Right cardiac atrium (tissue), 5 donors: ENCODE data around the gene ZNRF2. TPM values are rescaled to one million over a fixed set of nuclear protein-coding genes. Genes with fewer than 3 reads are reported as not detected.
A peak's percentile ranks its signal among the peaks of the same experiment; 100 is the strongest.

ENCODE experiments used
- ATAC-seq, 2 donors: fragments of 200-7000 bp; cut with Tn5 transposase; one replicate each; pipeline versions ENCODE4 v1.8.0 to v1.9.1; 2020; ENCODE audit warnings: moderate library complexity in 2 of 2, mild to moderate bottlenecking in 1 of 2
- DNase-seq, 3 donors: peaks; one replicate each; pipeline ENCODE4 v3.0.0-alpha.2; 2020
- H3K27ac ChIP-seq: one replicate; pipeline ENCODE4 v1.5.1; 2013; ENCODE audit warnings: mild to moderate bottlenecking, low read length, control low read depth, moderate library complexity
- H3K27me3 ChIP-seq: one replicate; pipeline ENCODE4 v1.6.1; 2013; ENCODE audit not compliant: control insufficient read depth, insufficient read depth
- H3K4me1 ChIP-seq: one replicate; pipeline ENCODE4 v1.6.1; 2013; ENCODE audit warnings: low read length; ENCODE audit not compliant: control insufficient read depth, insufficient read depth
- H3K4me3 ChIP-seq: one replicate; pipeline ENCODE4 v1.5.1; 2013; ENCODE audit warnings: low read length, control low read depth
- H3K9me3 ChIP-seq: one replicate; pipeline ENCODE4 v1.6.1; 2013; ENCODE audit warnings: low read length; ENCODE audit not compliant: control insufficient read depth
- WGBS: extraction: QIAGEN DNeasy Blood & Tissue Kit; methylation state at CpG from one replicate; pipeline ENCODE4 v1.1.7; 2013; 5-methylcytosine and 5-hydroxymethylcytosine counted together
- intact Hi-C, 4 donors: fragments of 100-400 bp; cut with DNase I; formaldehyde crosslinking; loops; one replicate each; pipeline versions ENCODE4 v1.11.0 to v1.14.0; 2022 to 2023
- polyA plus RNA-seq: library from polyadenylated mRNA; stranded (reverse); fragments of 200-250 nt; gene quantifications from one replicate; pipeline ENCODE4 v1.2.3, GENCODE V29; 2013
- total RNA-seq, 4 donors: library from RNA; stranded (reverse); fragmentation: NEBNext Ultra II Directional; extraction: Animal tissue kit (Norgen Biotek cat#: 25700); gene quantifications; one replicate each; pipeline ENCODE4 v1.2.1, GENCODE V29; 2021
- donor health status: healthy with polysubstance abuse.
- donor health status: DM: no; HTN: yes; CAD: no.
- donor health status: DM: no; HTN: no; CAD: no.
- donor health status: DM: no; HTN: yes; CAD: no; lungs with severe emphysema.
- donor health status: DM: yes; HTN: yes; CAD: no.

ZNRF2 gene
- total and polyA plus RNA-seq, 5 donors, result 2.5 to 8.5 (median 6.9) TPM

DNA sequence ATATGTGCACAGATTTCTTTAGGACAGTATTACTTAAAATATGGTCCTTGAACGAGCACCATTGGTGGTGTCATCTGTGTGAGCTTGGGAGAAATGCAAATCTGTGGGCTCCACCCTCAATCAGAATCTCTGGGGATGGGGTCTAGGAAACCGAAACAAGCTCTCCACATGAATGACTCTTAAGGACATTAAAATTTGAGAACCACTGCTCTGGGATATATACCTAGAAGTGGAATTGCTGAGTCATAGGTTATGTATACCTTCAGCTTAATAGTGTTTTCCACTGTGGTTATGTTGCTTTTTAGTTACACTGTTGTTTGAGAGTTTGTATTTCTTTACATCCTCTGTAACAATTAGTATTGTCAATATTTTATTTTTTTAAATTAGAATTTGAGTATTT, 24.0 kb downstream of the ZNRF2 start:
- Histone ChIP-seq H3K9me3 (no peaks in the 10 kb centered on the region), H3K27ac (no peak overlapping the region), H3K27me3 (no peaks in the 10 kb centered on the region), H3K4me1 (no peaks in the 10 kb centered on the region), H3K4me3 (no peak overlapping the region)
- WGBS, result 96% methylated on average over 2 of the region's 2 CpGs
- DNase-seq (no peak), ATAC-seq (no peak)
- intact Hi-C loops, result no loop called here

DNA sequence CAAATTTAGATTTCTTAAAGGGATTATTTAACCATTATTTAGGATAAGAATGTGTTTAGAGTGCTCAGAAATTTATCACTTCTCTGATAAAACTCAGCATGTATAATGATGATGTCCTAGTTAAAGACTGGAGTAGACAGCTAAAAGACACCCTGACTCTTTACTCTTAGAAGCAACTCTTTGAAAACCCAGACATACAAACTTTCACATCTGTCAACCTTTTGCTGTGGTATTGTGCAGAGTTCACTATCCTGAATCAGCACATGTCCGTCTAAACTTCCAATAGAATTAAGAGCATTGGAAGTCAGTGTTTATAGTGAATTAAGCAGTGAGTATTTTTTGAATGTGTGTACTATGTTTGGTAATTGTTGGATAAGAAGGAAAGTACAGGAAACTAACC, 24.9 kb downstream of the ZNRF2 start:
- no peak overlapping the region for H3K4me3 ChIP-seq
- H3K4me1 ChIP-seq, result no peaks in the 10 kb centered on the region
- ATAC-seq (no peak), DNase-seq (no peak)
- no peaks in the 10 kb centered on the region for H3K27me3 ChIP-seq
- intact Hi-C loops, result no loop called here
- 92% methylated on average over 1 of the region's 1 CpG for WGBS
- no peak overlapping the region for H3K27ac ChIP-seq
- H3K9me3 ChIP-seq, result no peaks in the 10 kb centered on the region

DNA sequence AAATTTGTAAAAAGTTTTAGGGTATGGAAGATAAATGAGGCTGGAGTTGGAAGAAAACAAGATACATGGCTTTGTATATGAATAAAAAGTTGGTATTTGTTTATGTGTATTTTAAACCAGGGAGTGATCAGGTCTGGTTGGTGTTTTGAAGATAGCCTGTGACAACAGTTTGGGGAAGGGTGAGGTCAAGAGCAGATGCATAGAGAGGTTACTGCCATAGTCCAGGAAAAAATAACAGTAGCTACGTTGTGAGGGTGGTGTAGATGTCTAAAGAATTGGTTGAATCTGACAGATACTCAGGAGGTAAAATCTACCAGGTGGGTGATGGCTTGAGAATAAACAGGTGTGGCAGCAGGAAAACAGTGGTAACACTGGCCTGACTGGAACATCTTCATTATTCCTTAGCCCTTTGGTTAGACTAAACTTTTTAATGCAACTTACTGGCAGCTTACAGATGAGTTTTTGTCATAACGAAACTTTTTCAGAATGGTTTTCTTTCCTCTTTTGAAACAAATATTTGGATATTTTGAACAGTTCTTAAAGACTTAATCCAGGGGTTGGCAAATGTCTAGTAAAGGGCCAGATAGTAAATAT, 25.5 kb downstream of the ZNRF2 start:
- Histone ChIP-seq H3K4me1 (no peaks in the 10 kb centered on the region), H3K27ac (no peak overlapping the region), H3K4me3 (no peak overlapping the region), H3K27me3 (no peaks in the 10 kb centered on the region), H3K9me3 (no peaks in the 10 kb centered on the region)
- intact Hi-C loops, result no loop called here
- no peak for ATAC-seq
- DNase-seq, result no peak
- WGBS, result 86% methylated on average over 2 of the region's 2 CpGs

DNA sequence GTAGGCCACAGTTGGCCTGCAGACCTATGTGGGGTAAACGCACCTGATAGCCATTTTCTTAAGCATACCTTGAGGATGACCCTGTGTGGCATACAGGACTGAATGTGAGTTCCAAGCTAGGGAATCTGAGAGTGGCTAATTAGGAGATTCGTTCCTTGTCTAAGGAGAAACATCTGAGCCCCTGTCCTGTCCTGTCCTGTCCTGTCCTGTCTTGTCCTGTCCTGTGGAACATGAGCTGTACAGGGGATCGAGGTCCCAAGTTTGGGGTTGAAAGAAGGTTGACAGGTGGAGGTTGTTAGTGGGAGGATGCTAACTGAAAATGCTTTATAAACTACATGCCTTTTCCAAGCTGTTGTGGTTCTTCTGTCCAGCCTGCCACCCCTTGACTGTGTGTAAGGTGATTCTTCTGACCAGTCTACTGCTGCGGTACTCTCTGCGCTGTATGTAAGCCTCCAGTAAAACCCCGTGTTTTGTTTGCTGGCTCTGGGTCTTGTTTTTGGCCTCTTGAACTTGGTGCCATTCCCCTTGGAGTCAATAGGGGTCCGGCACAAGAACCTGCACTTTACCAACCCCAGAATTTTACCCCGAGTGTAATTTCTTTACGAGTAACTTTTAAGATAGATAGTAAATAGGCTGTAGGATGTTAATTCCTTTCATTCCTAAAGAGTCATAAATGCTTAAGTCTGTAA, 26.4 kb downstream of the ZNRF2 start:
- H3K9me3 ChIP-seq, result no peaks in the 10 kb centered on the region
- DNase-seq (no peak), ATAC-seq (no peak)
- no peak overlapping the region for H3K4me3 ChIP-seq
- H3K27me3 ChIP-seq, result no peaks in the 10 kb centered on the region
- H3K4me1 ChIP-seq, result no peaks in the 10 kb centered on the region
- WGBS, result 97% methylated on average over 9 of the region's 9 CpGs
- intact Hi-C loops, result no loop called here
- H3K27ac ChIP-seq, result no peak overlapping the region

DNA sequence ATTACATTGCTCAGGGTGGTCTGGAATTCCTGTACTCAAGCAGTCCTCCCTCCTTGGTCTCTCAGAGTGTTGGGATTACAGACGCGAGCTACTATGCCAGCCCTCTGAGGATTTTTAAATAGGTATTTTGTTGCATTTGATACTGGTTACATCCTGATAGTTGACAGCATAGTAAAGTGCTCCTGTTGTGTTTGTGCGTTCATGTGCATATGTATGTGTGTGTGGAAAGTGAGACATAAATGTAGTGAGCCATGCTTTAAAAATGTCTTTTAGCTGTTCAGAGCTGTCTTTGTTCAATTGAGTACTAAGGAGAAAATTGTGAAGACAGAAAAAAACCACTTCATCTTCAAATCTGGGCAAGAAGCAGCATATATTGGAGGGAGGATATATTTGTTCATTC, 27.8 kb downstream of the ZNRF2 start:
- no peak for DNase-seq

DNA sequence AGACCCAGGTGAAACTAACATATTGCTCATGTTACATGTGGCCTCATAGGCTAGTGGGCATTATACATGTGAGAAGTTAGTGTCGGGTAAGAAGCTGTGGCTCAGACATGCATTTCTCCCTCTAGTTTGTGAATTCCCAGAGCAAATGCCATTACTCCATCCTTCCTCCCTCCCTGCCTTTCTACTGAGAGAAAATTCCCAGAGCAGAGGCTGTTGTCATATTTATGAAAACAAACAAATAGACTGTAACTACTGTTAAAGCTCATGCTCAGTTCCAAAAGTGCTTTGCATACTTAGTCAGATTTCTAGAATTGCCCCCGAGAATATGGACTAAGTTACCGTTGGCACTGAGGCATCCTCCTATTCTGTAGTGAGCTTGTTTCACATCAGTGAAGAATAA, 29.0 kb downstream of the ZNRF2 start:
- H3K9me3 ChIP-seq, result no peaks in the 10 kb centered on the region
- no peak for ATAC-seq
- H3K27ac ChIP-seq, result no peak overlapping the region
- DNase-seq, result no peak
- no peaks in the 10 kb centered on the region for H3K27me3 ChIP-seq
- WGBS, result 77% methylated on average over 3 of the region's 3 CpGs
- intact Hi-C loops, result no loop called here
- no peaks in the 10 kb centered on the region for H3K4me1 ChIP-seq
- no peak overlapping the region for H3K4me3 ChIP-seq

More for the DNA sequence above, 27.8 kb downstream of the ZNRF2 start:
- H3K27me3 ChIP-seq, result no peaks in the 10 kb centered on the region
- H3K9me3 ChIP-seq, result no peaks in the 10 kb centered on the region
- no peak for ATAC-seq
- no peaks in the 10 kb centered on the region for H3K4me1 ChIP-seq
- H3K4me3 ChIP-seq, result no peak overlapping the region
- no peak overlapping the region for H3K27ac ChIP-seq
- intact Hi-C loops, result no loop called here
- WGBS, result 93% methylated on average over 3 of the region's 3 CpGs

DNA sequence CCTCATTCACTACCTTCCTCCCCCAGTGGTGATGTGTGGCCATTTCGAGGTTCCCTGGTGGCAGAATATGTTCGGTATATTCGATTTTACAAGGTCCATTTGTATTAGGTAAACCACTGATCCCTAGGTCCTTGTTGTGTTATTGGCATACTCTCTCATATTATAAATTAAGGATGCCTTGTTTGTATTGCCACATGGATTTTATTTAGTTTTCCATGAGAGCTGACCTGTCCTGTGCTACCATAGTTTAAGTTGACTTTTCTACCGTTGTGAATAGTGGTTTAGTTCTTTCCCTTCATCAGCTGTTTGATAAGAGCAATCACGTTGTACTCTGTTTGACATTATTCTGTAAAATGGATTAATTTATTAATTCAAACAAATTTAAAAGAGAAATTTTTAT, 29.4 kb downstream of the ZNRF2 start:
- intact Hi-C loops, result no loop called here
- Histone ChIP-seq H3K4me3 (no peak overlapping the region), H3K27me3 (no peaks in the 10 kb centered on the region), H3K4me1 (no peaks in the 10 kb centered on the region), H3K27ac (no peak overlapping the region), H3K9me3 (no peaks in the 10 kb centered on the region)
- WGBS, result 84% methylated on average over 5 of the region's 5 CpGs
- ATAC-seq, result no peak
- DNase-seq, result no peak

DNA sequence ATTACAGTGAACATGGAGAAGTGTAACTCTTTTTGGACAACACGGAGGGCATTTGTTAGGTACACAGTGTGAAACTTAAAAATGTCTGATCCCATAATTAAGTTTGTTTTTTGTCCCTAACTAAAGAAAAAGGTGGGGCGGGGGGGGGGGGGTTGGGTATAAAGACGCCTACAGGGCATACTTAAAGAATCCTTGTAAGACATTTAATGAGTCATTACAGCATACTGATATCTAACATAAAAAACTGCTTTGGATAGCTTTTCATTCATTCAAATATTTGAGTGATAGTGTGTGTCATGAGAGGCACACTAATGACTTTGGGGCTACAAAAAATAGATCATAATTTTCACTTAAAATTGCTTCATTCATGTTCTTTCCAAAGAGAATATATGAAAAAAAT, 31.2 kb downstream of the ZNRF2 start:
- Histone ChIP-seq H3K27ac (no peak overlapping the region), H3K4me1 (no peaks in the 10 kb centered on the region), H3K27me3 (no peaks in the 10 kb centered on the region), H3K9me3 (no peaks in the 10 kb centered on the region), H3K4me3 (no peak overlapping the region)
- ATAC-seq, result no peak
- no peak for DNase-seq
- WGBS, result 97% methylated on average over 3 of the region's 3 CpGs
- intact Hi-C loops, result no loop called here

DNA sequence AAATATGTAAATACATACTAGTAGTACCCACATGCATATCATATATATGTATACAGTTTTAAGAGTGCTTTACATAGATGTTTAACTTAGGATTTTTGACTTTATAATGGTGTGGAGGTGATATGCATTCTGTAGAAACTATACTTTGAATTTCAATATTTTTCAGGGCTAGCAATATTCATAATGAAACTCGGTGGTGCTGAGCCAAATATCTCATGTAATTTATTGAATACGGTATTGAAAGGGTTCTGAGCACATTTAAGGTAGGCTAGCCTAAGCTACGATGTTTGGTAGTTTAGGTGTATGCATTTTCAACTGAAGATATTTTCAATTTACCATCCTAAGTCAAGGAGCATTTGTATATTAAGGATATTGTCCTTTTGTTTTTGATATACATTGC, 36.0 kb downstream of the ZNRF2 start:
- 92% methylated on average over 3 of the region's 3 CpGs for WGBS
- H3K9me3 ChIP-seq, result no peaks in the 10 kb centered on the region
- intact Hi-C loops, result no loop called here
- H3K27me3 ChIP-seq, result no peaks in the 10 kb centered on the region
- H3K27ac ChIP-seq, result no peak overlapping the region
- no peak overlapping the region for H3K4me3 ChIP-seq
- DNase-seq (no peak), ATAC-seq (no peak)
- H3K4me1 ChIP-seq, result peaks cover 2% of the 10 kb centered on the region

DNA sequence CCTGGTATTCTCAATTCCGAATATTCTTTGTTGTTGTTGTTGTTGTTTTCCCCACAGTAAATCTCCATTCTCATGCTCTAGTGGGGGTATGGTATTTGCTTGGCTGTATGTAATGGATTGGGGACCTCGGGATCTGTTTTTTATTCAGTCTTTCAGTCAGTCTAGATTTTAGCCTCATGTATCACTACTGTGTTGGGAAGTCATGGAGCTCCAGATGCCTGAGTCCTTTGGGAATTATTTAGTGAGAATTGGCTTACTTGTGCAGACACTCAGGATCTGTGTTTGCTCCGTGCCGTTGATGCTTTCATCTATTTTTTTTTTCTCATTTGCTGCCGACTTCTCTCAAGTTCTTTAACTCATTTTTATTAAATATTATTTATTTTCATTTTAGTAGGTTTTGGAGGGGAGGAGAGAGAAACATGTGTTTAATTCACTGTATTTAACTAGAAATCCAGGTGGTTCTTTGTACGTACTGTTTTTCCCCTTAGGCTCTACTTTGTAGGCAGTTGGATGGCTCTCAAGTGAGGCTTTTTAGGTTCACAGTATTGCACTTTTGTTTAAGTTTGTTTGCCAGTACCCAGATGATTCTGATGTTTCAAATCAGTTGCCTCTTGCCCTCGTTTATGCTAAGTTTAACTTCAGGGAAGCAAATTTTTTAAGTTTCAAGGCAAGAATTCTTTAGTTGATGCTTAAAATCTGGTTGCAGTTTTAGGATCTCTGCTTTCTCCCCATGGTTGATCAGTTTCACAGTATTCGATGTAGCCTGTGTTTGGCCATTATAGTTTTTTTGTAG, 36.9 kb downstream of the ZNRF2 start:
- H3K4me1 ChIP-seq, result peaks cover 2% of the 10 kb centered on the region
- no peak for DNase-seq
- no peaks in the 10 kb centered on the region for H3K9me3 ChIP-seq
- no peaks in the 10 kb centered on the region for H3K27me3 ChIP-seq
- intact Hi-C loops, result no loop called here
- no peak overlapping the region for H3K27ac ChIP-seq
- 37% methylated on average over 8 of the region's 8 CpGs for WGBS
- peak; percentile 28 to 61 for ATAC-seq
- H3K4me3 ChIP-seq, result peak overlapping the region; percentile 54

DNA sequence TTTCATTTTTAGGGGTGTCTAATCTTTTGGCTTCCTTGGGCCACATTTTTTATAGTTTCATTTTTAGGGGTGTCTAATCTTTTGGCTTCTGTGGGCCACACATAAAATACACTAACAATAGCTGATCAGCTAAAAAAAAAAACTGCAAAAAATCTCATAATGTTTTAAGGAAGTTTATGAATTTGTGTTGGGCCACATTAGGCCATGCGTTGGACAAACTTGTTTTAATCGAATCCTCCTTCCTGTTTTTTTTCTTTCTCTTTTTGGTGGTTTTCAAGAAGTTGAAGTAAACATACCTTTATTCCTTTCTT, 37.4 kb downstream of the ZNRF2 start:
- intact Hi-C loops, result no loop called here
- Histone ChIP-seq H3K4me1 (peaks cover 2% of the 10 kb centered on the region), H3K4me3 (peak overlapping the region; percentile 54), H3K27ac (no peak overlapping the region), H3K27me3 (no peaks in the 10 kb centered on the region), H3K9me3 (no peaks in the 10 kb centered on the region)
- no peak for DNase-seq
- no peak for ATAC-seq
- 25% methylated on average over 2 of the region's 2 CpGs for WGBS
